ENCODE results near the gene MMEL1.
"Not testable (repeated sequence)": the region's sequence is repeated elsewhere in the genome, so short reads cannot be mapped to it uniquely, and the experiment has no call there.

Gene MMEL1

GRCh38 chr1:2557482-2558400, 75.1 kb downstream of the MMEL1 start:
- no peak for DNase-seq (ENCODE audit: low read depth)

- no peak for DNase-seq (ENCODE audit: low read depth)
These were observed 75.9 kb downstream of the MMEL1 start for GRCh38 chr1:2556678-2557481.

- no peak for DNase-seq (ENCODE audit: low read depth)
These were observed 76.5 kb downstream of the MMEL1 start, which contains the start of gene TNFRSF14 for GRCh38 chr1:2556277-2556677. Gene TNFRSF14 (plus strand): TSS chr1:2556371. CDS start chr1:2556665, 294 bp downstream.

- DNase-seq (ENCODE audit: low read depth): no peak
These were observed 77.1 kb downstream of the MMEL1 start for GRCh38 chr1:2555634-2556276.

- DNase-seq (ENCODE audit: low read depth): no peak
These were observed 78.0 kb downstream of the MMEL1 start for GRCh38 chr1:2554621-2555387.

- no peak for DNase-seq (ENCODE audit: low read depth)
These were observed 78.8 kb downstream of the MMEL1 start for GRCh38 chr1:2553871-2554620.

- DNase-seq (ENCODE audit: low read depth): not testable (repeated sequence)
These were observed 79.7 kb downstream of the MMEL1 start for GRCh38 chr1:2553076-2553475.

- no peak for DNase-seq (ENCODE audit: low read depth)
These were observed 80.6 kb downstream of the MMEL1 start for GRCh38 chr1:2552189-2552588.

- not testable (repeated sequence) for DNase-seq (ENCODE audit: low read depth)
These were observed 81.3 kb downstream of the MMEL1 start for GRCh38 chr1:2551544-2551943.

- DNase-seq (ENCODE audit: low read depth): not testable (repeated sequence)
These were observed 82.4 kb downstream of the MMEL1 start for GRCh38 chr1:2550309-2550861.

- not testable (repeated sequence) for DNase-seq (ENCODE audit: low read depth)
These were observed 83.3 kb downstream of the MMEL1 start for GRCh38 chr1:2549367-2550029.

- no peak for DNase-seq (ENCODE audit: low read depth)
These were observed 84.7 kb downstream of the MMEL1 start for GRCh38 chr1:2548068-2548589.

GRCh38 chr1:2547210-2548067, 85.4 kb downstream of the MMEL1 start:
- no peak for DNase-seq (ENCODE audit: low read depth)

GRCh38 chr1:2546515-2547209, 86.2 kb downstream of the MMEL1 start:
- no peak for DNase-seq (ENCODE audit: low read depth)

- no peak for DNase-seq (ENCODE audit: low read depth)
These were observed 86.9 kb downstream of the MMEL1 start for GRCh38 chr1:2545754-2546514.

- DNase-seq (ENCODE audit: low read depth): no peak
These were observed 87.8 kb downstream of the MMEL1 start for GRCh38 chr1:2544875-2545640.

Measured in HS-27A (cell line).